ENCODE measurements around the gene EFCAB8.

Gene EFCAB8

DNA sequence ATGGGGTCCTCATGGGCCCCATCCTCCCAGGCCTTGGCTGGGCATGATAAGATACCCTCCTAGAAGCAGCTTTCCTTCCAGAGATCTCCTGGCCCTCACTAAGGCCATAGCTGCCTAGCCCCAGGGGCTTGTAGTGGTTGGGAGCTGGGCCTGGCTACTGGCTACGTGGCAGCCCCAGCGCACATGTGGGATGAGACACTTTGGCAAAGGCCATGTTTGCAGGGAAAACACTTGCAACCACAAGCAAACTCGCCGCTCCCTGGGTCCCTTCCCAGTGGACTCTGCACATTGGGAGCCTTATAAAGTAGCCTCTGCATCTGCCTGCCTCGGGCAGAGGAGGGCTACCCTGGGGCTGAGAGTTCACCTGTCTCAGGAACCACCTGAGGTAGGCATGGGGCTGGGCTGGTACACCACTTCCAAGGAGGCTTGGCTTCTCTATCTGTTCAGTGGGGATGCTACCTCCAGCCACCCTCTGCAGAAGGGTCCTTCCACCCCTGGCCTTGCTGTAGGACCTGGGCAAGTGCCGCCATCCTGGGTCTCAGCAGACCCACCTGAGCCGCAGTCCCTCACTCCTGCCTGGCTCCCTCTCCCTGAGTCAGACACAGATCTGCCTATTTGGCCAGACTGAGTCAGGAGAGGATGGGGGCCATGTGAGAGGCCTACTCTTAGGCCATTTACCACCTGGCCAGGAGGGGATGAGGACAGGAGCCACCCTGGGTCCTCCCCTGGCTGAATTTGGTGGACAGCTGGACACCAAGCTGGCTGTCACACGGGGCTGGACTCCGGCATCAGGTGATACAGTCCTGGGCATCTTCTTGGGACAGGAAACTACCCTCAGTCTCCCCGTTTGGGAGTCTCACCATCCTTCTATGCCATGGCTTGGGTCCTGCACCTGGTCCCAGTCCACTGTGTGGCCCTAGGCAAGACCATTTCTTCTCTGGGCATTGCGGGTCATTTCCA is 148.9 kb downstream of the EFCAB8 start, which contains the start of gene BPIFB2:
TSS of gene BPIFB2 (plus strand) at position 329 of the 960 bp plus-strand sequence. CDS start 871 bp downstream, outside the sequence.
- no peak for DNase-seq (ENCODE audit: low read depth)
- TF ChIP-seq, protein P1, sequence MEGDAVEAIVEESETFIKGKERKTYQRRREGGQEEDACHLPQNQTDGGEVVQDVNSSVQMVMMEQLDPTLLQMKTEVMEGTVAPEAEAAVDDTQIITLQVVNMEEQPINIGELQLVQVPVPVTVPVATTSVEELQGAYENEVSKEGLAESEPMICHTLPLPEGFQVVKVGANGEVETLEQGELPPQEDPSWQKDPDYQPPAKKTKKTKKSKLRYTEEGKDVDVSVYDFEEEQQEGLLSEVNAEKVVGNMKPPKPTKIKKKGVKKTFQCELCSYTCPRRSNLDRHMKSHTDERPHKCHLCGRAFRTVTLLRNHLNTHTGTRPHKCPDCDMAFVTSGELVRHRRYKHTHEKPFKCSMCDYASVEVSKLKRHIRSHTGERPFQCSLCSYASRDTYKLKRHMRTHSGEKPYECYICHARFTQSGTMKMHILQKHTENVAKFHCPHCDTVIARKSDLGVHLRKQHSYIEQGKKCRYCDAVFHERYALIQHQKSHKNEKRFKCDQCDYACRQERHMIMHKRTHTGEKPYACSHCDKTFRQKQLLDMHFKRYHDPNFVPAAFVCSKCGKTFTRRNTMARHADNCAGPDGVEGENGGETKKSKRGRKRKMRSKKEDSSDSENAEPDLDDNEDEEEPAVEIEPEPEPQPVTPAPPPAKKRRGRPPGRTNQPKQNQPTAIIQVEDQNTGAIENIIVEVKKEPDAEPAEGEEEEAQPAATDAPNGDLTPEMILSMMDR (IDR thresholded peaks at IDR 0.05; ENCODE audit: low read length, missing control alignments), result no peak
- no peak within 1 kb of the TSS for H3K4me3 ChIP-seq (replicated peaks; ENCODE audit: low read depth, low read length)

DNA sequence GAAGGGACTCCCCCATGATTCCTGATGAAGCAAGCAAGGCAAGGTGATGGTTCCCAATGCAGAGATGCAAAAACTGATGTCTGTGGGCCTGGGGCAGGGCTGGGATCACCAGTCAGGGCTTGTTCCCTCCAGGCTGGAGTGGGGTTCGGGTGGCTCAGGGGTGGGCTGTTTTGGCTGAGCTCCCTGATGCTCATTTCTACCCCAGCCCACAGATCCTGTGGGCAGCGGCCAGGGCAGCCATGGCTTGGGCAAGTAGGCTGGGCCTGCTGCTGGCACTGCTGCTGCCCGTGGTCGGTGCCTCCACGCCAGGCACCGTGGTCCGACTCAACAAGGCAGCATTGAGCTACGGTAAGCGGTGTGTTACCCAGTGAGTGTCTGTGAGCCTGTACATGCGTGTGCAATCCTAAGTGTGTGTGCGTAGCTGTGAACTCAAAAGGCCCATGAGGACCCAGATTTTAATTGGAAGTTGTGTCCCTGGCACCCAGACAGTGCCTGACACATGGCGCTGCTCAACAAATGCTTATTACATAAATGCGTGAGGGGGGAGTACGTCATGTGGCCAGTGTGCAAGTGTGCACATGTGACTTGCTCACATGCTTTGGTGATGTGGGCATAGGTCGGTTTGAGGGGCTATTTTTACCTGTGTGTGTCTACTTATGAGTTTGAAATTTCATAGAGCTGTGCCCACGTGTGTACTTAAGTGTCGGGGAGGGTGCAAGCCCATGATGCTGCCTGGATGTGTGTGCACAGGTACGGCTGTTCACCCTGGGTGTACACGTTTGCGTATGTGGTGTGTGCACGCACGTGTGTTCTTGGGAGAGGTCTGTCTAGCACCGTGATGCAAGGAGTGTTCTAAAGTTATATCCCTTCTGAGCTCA is 149.9 kb downstream of the EFCAB8 start:
- H3K4me3 ChIP-seq (replicated peaks; ENCODE audit: low read depth, low read length), result no peak overlapping the region

DNA sequence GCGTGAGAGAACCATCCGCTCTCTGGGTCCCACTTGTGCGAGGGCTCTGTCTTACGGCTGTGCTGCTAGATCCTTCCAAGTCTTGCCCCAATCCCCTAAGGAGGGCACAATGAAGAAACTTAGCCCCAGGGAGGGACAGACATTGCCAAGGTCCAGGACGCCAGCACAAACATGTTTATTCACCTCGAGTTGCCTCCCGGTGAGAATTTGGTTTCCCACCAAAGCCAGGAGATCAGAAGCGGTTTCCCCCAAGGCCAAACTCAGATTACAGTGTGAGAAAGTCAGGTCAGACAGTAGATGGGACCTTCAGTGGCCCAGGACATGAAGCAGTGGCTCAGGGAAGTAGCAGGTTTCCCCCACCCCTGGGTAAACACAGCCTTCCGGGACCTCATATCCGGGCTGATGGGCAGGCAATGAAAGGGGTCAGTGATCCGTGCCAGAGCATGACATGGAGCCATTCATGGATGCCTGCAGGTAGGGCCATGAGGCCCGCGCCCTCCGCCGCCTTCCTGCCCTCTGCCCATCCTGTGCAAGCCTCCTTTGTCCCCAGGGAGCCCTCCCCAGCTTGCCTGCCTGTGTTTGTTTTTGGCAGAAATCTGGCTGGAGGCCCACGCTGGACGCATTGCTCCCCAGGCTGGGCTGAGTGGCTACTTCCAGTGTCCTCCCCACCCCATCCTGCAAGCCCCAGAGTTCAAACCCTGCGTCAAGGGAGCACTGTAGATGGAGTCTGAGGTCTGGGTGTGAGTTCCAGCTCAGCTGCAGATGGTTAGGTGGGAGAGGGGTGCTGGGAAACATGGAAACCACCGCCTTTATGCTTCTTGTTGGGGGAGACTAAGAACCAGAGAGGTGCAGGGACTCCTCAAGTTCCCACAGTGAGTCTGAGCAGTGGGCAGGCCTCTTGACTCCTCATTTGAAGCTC is 150.8 kb downstream of the EFCAB8 start:
- H3K4me3 ChIP-seq (replicated peaks; ENCODE audit: low read depth, low read length), result no peak overlapping the region
- DNase-seq (ENCODE audit: low read depth), result no peak
- TF ChIP-seq, protein P1 (IDR thresholded peaks at IDR 0.05; ENCODE audit: low read length, missing control alignments), result no peak

More for the DNA sequence above, 149.9 kb downstream of the EFCAB8 start:
- TF ChIP-seq, protein P1 (IDR thresholded peaks at IDR 0.05; ENCODE audit: low read length, missing control alignments), result no peak
- no peak for DNase-seq (ENCODE audit: low read depth)

DNA sequence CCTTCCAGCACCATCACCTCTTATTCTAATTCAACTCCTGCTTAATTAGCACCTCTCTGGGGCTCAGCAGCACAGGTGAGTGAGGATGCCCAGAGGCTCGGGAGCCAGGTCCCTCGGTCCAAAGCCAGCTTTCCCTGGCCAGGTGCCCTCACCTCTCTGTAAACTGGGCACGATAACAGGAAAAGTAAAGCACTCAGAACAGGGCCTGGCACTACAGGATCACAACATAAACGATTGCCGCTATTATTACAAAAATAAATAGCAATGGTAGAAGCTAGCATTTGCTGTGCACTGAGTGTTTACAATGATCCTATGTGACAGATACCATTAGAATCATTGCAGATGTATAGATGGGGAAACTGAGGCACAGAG is 151.4 kb downstream of the EFCAB8 start:
- no peak for DNase-seq (ENCODE audit: low read depth)

DNA sequence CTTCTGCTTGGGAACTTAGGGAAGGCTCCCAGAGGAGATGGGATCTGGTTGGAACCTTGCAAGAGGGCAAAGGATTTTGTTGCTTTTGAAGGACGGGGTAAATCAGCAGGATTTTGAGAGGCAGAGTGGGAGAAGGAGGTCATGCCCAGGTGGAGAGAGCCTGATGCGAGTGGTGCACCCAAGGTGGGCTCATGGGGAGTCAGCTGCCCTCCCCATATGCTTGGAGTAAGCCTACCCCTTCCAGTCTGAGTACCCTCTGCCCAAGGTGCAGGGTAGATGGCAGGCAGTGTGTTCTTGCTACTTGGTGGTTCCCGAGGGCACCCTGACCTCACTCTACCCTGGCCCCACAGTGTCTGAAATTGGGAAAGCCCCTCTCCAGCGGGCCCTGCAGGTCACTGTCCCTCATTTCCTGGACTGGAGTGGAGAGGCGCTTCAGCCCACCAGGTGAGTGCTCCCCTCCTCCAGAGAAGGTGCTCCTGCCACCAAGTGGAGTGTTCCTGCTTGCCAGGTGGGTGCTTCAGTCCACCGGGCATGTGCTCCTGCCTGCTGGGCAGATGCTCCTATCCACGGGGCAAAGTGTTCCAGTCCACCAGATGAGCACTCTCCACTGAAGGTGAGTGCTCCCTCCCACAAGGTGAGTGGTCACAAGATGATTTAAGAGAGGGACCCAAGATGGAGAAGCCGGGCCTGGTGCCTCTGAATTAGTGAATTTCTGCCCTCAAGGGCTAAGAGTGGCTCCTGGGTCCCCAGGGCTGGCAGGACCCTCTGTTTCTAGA is 152.1 kb downstream of the EFCAB8 start:
- DNase-seq (ENCODE audit: low read depth), result no peak
- TF ChIP-seq, protein P1 (IDR thresholded peaks at IDR 0.05; ENCODE audit: low read length, missing control alignments), result no peak
- H3K4me3 ChIP-seq (replicated peaks; ENCODE audit: low read depth, low read length), result no peak overlapping the region

More for the DNA sequence above, 151.4 kb downstream of the EFCAB8 start:
- no peak overlapping the region for H3K4me3 ChIP-seq (replicated peaks; ENCODE audit: low read depth, low read length)
- TF ChIP-seq, protein P1 (IDR thresholded peaks at IDR 0.05; ENCODE audit: low read length, missing control alignments), result no peak

Measured in fibroblast of pulmonary artery (primary cell).